GM19395 (cell line): ENCODE data around the gene CCT2.

Experiments used
- ATAC-seq: cut with Tn5 transposase; IDR thresholded peaks from one replicate; pipeline ENCODE4 v1.9.1; 2021; ENCODE audit warnings: mild to moderate bottlenecking, moderate library complexity; ENCODE audit not compliant: unreplicated experiment

CCT2 gene

DNA sequence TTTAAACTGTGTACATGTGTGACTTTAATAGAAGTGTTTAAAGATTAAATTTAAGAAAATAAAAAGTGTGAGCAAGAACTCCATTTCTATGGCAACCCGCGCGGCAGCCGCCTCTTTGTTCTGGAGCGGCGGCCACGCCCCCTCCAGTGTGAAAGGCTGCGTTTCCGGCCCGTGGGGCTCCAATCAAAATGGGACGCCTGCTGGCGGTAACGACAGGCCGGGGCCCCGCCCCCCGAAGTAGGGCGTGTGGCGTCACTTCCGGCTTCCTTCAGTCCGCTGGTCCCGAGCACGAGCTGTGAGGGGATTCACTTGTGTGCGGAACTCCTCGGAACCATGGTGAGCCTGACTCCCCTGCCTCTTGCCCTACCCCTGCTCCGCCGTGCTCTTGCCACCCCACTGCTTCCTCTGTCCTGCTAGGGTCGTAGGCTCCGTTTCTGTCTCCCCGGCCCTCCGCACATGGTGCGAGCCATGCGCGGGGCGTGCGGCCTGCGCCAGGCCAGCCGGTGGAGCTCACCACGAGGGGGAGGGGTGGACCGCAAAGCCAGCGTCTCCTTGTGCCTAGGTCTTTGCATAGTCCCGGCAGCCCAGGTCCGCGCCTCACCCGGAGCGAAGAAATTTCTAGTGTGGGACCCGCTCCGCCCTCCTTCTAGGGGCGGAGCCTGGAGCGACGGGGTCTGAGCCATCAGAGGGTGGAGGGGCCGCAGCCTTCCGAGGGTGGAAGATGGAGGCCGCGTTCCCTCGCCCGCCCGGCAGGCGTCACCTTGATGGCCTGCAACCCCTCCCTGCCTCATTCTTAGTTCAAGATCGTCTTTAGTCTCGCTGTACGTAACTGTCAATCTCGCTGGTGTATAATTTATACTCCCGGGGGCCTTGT is at the start of gene CCT2:
Gene CCT2 (plus strand): TSS at position 271 of the 874 bp plus-strand sequence. CDS start 63 bp downstream, at position 334.
- ATAC-seq: peak; percentile 98

DNA sequence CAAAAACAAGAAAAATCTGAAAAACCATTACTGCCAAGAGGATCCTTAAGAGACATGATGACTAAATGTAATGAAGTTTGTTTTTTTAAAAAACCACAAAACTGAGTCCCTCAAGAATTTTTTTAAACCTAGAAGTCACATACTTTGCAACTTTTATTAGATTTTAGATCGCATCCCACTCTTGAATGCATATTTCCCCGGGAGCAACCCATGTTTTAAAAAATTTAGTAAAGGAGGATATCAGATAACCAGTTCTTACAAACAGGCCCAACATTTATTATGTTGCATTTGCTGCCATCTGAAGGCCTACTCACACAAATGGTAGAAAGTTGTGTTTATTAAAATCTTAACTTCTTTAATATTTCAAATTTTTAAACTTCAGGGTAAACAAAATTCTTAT is 44.3 kb upstream of the CCT2 start:
- no peak for ATAC-seq

DNA sequence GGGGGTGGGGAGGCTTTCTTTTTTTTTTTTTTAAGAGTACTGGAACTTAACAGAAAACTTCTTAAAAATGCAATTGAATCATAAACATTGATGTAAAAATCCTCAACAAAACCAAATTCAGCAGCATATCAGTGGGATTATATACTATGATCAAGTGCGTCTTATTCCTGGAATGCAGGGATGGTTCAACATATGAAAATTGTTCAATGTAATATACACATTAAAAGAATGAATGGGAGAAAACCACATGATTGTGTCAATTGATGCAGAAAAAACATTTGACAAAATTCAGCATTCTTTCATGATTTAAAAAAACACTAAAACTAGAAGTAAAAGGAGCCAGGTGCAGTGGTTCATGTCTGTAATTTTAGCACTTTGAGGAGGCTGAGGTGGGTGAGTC is 41.2 kb upstream of the CCT2 start:
- ATAC-seq: no peak

DNA sequence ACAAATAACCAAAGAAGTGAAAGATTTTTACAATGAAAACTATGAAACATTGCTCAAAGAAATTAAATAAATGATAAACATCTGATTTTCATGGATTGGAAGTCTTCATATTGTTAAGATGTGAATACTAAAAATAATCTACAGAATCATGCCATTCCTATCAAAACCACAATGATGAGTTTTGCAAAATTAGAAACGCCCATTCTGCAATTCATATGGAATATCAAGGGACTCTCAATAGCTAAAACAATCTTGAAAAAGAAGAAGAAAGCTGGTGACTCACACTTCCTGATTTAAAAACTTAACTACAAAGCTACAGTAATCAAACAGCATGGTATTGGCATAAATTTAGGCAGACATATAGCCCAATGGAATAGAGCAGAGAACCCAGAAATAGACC is 40.2 kb upstream of the CCT2 start:
- no peak for ATAC-seq

DNA sequence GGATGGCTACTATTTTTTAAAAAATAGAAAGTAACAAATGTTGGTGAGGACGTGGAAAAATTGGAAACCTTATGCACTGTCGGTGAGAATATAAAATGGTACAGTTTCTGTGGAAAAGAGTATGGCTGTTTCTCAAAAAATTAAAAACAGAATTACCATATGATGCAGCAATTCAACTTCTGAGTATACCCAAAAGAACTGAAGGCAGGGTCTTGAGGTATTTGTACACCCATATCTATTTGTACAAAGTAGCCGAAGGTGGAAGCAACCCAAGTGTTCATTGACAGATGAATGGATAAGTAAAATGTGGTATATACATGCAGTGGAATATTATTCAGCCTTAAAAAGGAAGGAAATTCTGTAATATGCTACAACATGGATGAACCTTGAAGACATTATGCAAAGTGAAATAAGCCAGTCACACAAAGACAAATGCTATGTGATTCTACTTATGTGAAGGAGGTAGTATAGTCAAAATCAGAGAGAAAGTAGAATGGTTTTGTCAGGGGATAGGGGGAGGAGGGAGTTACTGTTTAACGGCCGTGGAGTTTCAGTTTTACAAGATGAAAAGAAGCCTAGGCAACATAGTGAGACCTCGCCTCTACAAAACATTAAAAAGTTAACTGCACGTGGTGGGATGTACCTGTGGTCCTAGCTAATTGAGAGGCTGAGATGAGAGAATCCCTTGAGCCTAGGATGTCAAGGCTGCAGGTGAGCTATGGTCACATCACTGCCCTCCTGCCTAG is 38.4 kb upstream of the CCT2 start:
- peak; percentile 87 for ATAC-seq

DNA sequence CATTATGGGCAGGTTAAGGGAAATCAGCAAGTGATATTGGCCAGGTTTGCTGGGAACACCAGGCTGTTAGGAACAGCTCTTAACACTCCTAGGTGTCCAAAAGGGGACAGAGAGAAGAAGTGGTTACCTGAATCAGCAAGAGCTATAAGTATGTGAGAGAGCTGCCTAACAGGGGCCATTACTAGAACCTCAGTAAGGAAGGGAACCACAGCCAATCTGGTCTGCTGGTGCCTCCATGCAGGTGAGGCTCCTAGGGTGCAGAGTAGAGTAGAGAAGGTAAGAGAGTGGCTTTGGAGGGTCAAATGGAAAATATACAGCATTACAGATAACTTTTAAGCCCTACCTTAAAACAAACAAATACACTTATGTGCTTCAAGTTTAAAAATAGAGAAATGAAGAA is 36.6 kb upstream of the CCT2 start:
- ATAC-seq: no peak

DNA sequence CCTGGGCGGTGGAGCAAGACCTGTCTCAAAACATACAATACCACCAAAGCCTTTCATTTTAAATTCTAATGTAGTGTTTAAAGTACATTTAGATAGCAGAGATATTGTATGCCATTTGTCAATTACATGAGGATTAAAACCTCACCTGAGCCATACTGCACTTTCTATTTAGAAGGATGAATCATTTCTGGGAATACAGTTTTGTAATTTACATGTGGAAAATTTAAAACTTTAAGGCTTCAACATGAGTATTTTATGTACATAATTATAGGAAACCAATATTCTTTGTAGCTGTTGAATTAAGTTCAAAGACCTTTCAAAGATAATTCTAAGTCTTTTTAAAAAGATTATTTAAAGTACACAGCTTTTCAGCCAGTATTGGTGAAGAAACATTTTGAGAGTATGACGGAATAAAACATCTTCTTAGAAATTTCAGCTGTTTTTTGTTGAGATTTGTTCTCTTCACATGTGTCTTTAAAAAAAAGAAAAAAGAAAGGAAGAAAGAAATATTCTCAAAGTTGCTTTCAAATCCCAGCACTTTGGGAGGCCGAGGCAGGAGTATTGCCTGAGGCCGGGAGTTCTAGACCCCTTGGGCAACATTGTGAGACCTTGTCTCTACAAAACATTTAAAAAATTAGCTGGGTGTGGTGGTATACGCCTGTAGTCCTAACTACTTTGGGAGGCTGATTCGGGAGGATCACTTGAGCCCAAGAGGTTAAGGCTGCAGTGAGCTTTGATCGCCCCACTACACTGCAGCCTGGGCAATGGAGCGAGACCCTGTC is 34.5 kb upstream of the CCT2 start:
- no peak for ATAC-seq

DNA sequence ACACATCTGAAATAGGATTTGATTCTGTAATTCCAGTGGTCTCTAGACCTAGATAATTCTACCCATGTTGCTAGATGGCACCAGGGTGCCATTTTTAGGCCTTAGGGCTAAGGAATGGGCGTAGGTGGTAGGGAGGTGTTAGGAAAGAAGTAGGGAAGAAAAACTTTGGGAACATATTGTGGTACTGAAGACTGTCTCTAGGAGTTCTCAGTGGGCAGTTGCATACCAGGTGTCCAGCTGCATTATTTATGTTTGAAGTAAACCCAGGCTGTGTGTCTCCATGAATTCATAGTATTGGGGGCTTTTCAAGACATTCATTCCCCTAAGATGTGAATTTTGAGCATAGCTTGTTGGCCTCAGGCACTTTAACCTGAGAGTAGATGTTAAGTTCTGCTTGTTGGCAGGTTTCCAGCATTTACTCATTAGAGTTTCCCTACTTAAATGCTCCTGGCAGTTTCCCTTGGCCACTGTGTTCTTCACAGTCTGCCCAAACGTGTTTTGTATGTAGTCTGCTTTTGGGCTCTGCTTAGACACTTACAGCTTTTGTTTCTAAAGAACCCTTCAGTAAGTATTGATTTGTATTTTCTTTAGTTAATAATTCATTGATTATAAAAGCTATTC is 31.5 kb upstream of the CCT2 start:
- ATAC-seq: no peak

DNA sequence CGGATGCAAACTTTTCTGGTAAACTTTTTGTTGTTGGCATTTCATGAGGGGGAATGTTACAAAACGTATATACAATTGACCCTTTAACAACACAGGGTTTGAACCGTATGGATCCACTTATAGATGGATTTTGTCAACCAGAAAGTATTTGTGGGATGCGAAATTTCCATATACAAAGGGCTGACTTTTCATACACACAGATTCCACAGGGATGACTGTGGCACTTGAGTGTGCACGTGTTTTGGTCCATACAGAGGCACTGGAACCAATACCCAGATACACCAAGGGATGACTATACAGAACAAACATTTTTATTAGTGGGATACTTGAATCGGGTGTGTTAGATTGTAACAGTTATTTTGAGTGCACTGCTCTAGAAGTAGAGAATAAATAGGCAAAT is 29.8 kb upstream of the CCT2 start:
- no peak for ATAC-seq

DNA sequence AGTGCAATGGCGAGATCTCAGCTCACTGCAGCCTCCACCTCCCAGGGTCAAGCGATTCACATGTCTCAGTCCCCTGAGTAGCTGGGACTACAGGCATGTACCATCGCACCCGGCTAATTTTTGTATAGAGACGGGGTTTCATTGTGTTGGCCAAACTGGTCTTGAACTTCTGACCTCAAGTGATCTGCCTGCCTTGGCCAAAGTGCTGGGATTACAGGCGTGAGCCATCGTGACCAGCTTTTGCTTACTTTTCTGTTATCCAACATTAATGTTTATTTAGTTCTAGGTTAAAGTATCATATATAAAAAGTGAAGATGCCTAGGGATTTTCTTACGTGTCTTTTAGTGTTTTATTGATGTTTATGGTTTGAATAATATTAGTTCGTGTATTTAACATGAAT is 28.9 kb upstream of the CCT2 start:
- no peak for ATAC-seq

DNA sequence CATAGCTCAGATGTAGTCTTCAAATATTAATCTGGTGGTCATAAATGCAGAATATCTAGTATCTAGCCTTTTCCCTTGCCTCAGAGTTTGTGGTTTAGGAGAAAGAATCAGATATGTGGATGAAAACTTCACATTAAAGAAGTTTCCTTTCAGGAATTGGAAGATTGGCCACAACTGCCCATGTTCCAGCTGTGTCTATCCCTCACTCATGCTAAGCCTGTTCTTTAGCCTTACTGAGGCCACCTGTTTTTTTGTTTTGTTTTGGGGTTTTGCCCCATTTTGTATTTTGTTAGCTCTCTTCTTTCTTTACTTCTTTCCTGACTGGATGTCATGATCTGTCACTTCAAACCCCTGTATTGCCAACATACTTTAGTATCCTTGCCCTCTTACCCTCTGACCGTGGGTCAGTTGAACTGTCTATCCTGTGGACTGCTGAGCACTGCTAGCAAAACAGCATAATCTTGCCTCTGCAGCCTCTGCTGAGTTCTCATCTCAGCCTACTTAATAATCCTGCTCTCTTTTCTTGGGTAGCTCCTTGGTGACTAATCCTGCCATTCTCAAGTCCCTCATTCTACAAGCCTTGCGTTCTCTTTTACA is 22.0 kb upstream of the CCT2 start:
- no peak for ATAC-seq

DNA sequence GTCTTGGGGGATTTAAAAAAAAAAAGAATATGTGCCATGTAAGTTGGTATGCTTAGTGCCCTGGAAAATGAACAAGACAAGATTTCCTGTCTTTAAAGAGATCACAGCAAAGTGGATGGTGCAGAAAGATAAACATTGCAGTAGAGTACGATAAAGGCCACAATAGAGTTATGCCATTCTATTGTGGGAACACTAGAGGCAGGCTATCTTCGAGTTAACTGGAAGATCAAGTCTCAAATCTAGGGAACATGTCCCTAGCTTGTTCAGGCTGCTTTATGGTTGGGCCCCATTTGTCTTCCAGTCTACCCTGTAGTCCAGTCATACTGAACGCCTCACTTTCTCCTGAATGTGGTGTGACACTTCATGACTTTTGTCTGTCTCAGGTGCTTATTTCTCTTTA is 18.7 kb upstream of the CCT2 start:
- ATAC-seq: no peak

DNA sequence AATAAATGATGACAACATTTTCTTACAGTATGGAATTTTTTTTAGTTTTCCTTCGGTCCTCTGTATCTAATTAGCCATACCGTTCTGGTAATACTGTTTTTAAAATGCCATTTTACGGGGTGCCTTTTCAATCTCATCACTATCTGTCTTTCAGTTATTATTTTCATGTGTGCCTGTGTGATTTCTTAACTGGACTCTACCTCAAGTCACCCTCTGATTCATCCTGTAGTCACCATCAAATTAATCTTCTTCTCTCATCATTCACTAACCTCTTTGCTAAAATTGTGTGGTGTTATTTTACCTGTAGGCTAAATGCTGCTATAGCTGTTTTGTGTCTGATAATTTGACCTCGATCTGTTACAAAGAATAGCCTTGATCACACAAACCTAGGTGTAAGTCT is 16.0 kb upstream of the CCT2 start:
- no peak for ATAC-seq

DNA sequence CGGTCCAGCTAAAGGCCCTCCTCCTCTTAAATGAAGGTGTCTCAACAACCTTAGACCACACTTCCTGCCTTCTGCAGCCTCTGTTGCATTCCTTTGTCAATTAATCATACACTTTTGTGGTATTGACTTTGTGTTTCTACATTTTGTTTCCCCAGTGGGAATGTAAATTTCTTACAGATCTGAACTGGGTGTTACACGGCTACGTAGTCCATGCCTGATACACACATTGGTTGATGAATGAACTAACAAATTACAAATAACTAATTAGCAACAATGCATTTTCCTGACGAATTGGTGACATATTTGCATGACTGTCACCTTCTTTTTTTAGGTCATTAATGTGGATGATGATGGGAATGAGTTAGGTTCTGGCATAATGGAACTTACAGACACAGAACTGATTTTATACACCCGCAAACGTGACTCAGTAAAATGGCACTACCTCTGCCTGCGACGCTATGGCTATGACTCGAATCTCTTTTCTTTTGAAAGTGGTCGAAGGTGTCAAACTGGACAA is 15.2 kb upstream of the CCT2 start:
- ATAC-seq: no peak

DNA sequence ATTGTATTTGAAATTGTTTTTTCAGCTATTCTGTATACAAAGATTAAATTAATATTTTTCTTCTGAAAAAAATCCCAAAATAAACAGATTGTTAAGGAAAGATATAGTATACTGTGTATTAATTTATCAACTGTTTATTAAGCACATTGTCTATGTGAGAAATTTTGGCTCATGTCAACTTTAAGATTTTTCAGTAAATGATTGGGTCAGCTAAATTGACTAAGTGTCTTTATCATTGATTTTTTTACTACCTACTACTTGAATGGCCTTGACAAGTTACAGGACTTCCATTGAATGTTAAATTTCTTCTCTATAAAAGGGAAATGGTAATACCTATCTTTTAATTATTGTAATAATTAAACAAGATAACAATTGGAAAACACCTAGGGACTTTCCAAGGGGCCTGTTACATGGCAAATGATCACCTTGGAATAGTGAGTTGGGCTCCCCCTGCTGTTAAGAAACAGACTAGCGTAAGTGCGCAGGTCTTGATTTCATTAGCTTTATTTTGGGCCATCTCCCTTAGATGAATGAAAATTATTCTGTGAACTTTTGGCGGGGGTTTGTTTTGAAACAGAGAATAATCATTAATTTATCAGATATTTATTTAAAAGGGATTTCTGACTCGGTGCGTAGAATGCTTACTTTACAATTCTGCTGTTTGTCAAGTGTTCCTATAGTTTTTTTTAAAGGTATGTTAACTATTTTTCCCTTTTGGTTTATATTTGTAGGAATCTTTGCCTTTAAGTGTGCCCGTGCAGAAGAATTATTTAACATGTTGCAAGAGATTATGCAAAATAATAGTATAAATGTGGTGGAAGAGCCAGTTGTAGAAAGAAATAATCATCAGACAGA is 14.5 kb upstream of the CCT2 start:
- peak; percentile 87 for ATAC-seq

DNA sequence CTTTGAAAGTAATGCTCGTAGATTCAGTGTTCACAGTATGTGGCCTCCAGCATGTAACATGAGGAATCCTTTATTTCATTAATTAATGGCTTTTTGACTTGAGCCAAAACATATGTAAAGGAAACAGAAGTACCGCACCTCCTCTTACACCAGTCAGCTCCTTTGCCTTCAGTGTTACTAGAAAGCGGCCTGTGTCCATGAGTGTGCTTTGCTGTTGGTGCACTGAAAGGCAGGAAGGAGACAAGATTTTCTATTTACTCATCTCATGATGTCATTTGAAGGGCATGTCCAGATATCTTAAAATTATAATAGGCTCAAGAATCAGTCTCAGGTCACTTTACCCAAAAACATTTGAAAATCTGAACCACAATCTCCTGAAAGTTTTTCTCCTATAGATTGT is 9.9 kb upstream of the CCT2 start:
- no peak for ATAC-seq

DNA sequence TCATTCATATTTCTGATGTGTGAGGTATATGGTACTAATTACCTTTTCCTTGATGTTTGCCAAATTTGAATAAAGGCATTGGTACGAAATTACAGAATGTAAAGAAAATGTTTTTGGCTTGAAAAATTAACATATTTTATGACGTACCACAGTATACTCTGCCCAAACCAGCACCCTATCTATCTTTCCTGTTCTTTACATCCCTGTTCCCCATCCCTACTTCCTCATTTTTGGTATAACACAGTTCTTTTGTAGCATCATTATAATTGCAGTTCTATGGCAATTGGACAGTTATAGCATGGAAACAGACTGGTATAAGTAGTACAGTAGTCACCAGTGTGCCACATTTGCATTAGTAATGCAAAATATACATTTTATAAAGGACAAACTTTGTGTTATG is 7.0 kb upstream of the CCT2 start:
- no peak for ATAC-seq

DNA sequence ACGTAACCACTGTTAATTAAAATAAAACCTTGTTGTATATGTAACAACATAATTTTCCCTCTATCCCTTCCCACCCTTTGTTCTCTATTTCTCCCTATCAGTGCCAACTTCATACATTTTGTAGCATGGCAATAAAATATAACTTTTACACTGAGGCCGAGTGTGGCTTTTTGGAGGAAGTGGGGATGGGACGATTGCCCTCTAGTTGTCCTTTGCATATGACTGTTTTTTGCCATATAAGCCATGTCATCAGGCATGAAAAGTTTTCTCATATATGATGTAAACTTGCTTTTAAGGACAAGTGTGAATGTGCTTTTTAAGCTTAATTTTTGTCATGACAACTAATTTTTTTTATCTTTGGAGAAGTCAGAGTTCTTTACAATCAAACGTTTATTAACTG is 6.2 kb upstream of the CCT2 start:
- ATAC-seq: no peak

DNA sequence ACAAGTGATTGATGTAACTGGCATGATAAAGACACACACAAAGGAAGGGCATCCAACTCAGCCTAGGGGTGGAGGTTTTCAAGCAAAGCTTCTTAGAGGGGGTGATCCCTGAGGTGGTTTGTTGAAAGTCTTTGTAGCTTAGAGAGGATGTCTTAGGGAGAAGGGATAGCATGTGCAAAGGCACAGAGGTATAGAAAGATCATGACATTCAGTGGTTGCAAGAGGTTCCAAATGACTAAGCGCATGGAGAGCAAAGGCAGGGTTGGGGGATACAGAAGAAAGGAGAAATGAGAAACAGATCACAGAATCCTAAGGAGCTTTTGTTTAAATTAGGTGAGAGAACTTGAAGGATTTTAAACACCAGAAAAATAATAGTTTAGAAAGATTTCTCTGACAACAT is 5.2 kb upstream of the CCT2 start:
- no peak for ATAC-seq

DNA sequence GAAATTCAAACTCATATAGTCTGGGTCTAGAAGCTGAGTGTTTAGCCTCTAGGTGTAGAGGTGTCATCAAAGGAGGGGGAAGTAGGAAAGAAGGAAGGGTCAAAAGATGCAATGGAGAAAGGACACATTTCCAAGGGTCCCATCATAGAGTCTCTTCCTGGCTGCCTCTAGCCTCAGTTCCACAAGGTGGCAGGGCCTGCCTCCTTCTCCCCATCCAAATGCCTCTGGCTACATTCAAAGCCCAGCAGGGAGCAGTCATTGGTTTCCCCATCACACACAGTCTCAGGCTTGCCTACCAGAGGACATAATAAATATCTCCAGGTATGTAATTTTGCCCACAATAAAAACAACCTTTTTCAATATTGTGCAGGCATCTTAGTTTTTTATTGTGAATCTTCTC is 2.1 kb upstream of the CCT2 start:
- ATAC-seq: no peak
